PC-3 (cell line): ENCODE measurements around the gene CBX6.

Source experiments
- EZH2 ChIP-seq: fragments of 300-600 bp; sonication (generic); IDR thresholded peaks from one replicate; pipeline ENCODE4 v1.6.1; 2017; ENCODE audit warnings: antibody characterized with exemption, mild to moderate bottlenecking, low read length; ENCODE audit not compliant: unreplicated experiment
- EZH2phosphoT487 ChIP-seq: fragments of 300-600 bp; sonication (generic); IDR thresholded peaks from 2 replicates; pipeline ENCODE4 v1.6.1; 2018; ENCODE audit warnings: mild to moderate bottlenecking, antibody characterized with exemption, low read length, borderline replicate concordance

DNA sequence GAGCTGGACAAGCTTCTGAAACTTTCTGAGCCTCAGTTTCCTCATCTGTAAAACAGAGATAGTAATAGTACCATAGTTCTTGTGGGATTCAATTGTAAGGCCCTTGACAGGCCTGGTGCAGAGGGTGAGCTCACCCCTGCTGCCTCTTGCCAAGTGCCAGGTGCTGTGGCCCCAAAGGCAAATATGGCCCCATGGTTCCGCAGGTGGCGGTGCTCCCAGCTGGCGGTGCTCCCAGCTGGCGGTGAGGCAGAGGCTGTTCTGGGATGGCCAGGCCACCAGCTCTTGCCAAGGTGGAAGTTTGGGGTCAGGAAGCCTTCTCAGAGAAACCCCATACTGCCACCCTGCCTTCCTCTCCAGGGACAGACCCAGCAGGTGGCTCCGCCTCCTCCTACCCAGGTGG is 37.0 kb downstream of the CBX6 start:
- TF ChIP-seq EZH2 (no peak), EZH2phosphoT487 (no peak)
